Ectodermal cell (in vitro differentiated cells): ENCODE data around the gene ABR.

Source experiments
- H3K27ac ChIP-seq: 2 replicates; pipeline ENCODE4 v1.7.0; 2013; ENCODE audit warnings: mild to moderate bottlenecking, low read depth, low read length; ENCODE audit not compliant: insufficient read depth, poor library complexity, severe bottlenecking
- H3K27me3 ChIP-seq: 2 replicates; pipeline ENCODE4 v1.7.0; 2013; ENCODE audit warnings: mild to moderate bottlenecking, low read length; ENCODE audit not compliant: insufficient read depth, control insufficient read depth, poor library complexity, severe bottlenecking
- H3K36me3 ChIP-seq: one replicate; pipeline ENCODE4 v1.7.0; 2013; ENCODE audit warnings: low read length; ENCODE audit not compliant: control insufficient read depth, insufficient read depth
- H3K4me1 ChIP-seq: one replicate; pipeline ENCODE4 v1.7.0; 2013; ENCODE audit warnings: low read length; ENCODE audit not compliant: control insufficient read depth, insufficient read depth
- H3K4me3 ChIP-seq: 2 replicates; pipeline ENCODE4 v1.7.0; 2013; ENCODE audit warnings: low read depth, low read length, control low read depth; ENCODE audit not compliant: insufficient read depth
- H3K9me3 ChIP-seq: 2 replicates; pipeline ENCODE4 v1.7.0; 2013; ENCODE audit warnings: mild to moderate bottlenecking, low read length, moderate library complexity; ENCODE audit not compliant: control insufficient read depth
- WGBS, 2 experiments: methylation state at CpG; one replicate each; pipeline ENCODE4 v1.1.7; 2013; ENCODE audit warnings: missing lambda C conversion rate in 2 of 2; 5-methylcytosine and 5-hydroxymethylcytosine counted together

The ABR gene

DNA sequence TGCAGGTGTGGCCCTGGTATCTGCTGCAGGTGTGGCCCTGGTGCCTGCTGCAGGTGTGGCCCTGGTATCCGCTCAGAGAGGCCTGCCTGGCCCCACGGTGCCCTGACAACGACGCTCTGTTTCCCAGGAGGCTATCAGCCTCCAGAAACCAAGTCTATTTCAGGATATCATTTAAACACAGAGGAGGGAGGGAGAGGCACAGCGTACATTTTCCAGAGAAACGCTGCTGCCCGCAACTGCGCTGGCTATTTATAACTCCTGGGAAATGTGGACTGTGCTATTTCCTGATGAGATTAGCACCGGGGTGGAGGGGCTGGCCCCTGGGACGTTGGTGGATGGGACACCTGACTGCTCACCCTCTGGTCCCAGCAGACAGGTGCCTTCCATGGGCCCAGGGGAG is 160.3 kb downstream of the ABR start:
- H3K27me3 ChIP-seq, result no peaks in the 10 kb centered on the region
- H3K9me3 ChIP-seq, result no peaks in the 10 kb centered on the region
- 91 to 95% methylated on average over 10 of the region's 10 CpGs for WGBS, 2 experiments
- no peaks in the 10 kb centered on the region for H3K4me1 ChIP-seq
- no peak overlapping the region for H3K4me3 ChIP-seq
- H3K27ac ChIP-seq, result no peak overlapping the region
- H3K36me3 ChIP-seq, result no peaks in the 10 kb centered on the region

DNA sequence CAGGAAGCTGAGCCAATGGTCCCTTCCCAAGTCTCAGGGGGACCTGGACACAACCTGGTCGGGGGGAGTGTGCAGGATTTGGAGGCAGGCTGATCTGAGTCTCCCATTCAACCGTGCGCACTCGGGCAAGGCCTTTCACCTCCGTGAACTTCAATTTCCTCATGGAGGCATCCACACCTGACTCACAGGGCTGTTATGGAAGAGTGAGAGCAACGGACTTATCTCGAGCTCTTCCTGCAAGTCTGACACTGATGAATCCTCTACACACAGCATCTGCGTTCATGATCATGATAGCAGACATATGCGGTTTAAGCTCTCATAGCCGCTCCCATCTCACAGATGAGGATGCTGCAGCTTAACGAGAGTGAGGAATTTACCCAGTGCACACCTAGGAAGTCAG is 161.2 kb downstream of the ABR start:
- WGBS, 2 experiments, result 84 to 86% methylated on average over 11 of the region's 11 CpGs
- Histone ChIP-seq H3K4me3 (no peak overlapping the region), H3K27me3 (no peaks in the 10 kb centered on the region), H3K9me3 (no peaks in the 10 kb centered on the region), H3K27ac (no peak overlapping the region), H3K4me1 (no peaks in the 10 kb centered on the region), H3K36me3 (no peaks in the 10 kb centered on the region)

DNA sequence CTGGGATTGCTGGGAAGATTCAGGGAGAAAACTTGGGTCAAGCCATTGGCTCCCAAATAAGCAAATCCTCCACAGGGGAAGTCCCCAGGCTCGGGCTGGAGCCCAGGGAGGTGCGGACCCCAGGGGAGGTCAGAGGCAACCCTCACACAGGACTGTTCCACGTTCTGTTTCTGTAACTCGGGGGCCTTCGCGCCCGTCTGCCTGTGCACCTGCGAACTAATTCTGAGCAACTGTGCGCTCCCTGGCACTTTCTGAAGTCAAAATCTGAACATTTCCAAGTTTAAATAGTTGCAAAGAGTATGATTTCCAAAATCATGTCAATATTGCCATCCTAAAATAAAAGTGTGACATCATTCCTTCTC is 166.1 kb downstream of the ABR start:
- WGBS, 2 experiments, result 94 to 96% methylated on average over 9 of the region's 9 CpGs
- Histone ChIP-seq H3K27ac (no peak overlapping the region), H3K9me3 (no peaks in the 10 kb centered on the region), H3K4me3 (no peak overlapping the region), H3K27me3 (no peaks in the 10 kb centered on the region), H3K4me1 (no peaks in the 10 kb centered on the region), H3K36me3 (no peaks in the 10 kb centered on the region)

DNA sequence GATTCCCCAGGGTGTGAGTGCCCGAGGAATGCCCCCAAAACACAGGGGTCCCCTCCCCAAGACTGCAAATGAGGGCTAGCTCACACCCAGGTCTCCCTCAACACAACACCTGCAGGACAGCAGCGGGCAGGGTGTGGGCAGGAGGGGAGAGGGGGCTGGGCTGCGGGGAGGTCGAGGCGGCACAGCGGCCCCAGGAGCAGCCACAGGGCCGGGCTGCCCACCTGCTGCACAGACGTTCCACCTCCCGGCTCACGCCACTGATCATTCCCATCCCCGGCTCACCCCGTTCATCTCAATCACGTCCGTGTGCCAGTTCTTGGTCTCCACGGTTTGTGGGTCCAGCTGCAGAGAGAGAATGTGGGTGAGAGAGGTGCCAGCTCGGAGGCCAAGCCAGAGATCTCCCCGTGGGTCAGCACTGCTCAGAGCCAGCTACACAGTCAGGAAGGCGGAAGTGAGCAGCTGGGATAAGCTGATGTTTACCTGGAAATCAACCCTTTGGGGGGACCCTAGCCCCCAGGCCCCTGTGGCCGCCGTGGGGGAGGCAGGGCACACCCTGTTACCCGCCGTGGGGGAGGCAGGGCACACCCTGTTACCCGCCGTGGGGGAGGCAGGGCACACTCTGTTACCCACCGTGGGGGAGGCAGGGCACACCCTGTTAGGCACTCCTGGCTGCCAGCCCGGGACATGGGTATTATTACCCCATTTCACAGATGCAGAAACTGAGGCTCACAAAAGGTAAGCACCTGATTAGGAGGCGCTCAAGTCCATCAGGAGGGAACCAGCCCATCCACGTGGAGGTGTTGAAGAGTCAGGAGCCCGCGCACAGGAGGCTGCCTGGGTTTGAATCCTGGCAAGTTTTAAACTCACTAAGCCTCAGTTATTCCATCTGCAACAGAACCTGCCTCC is 166.7 kb downstream of the ABR start:
- Histone ChIP-seq H3K4me1 (no peaks in the 10 kb centered on the region), H3K27me3 (no peaks in the 10 kb centered on the region), H3K9me3 (no peaks in the 10 kb centered on the region), H3K36me3 (no peaks in the 10 kb centered on the region), H3K27ac (no peak overlapping the region), H3K4me3 (no peak overlapping the region)
- 90% methylated on average over 30 of the region's 30 CpGs for WGBS, 2 experiments

DNA sequence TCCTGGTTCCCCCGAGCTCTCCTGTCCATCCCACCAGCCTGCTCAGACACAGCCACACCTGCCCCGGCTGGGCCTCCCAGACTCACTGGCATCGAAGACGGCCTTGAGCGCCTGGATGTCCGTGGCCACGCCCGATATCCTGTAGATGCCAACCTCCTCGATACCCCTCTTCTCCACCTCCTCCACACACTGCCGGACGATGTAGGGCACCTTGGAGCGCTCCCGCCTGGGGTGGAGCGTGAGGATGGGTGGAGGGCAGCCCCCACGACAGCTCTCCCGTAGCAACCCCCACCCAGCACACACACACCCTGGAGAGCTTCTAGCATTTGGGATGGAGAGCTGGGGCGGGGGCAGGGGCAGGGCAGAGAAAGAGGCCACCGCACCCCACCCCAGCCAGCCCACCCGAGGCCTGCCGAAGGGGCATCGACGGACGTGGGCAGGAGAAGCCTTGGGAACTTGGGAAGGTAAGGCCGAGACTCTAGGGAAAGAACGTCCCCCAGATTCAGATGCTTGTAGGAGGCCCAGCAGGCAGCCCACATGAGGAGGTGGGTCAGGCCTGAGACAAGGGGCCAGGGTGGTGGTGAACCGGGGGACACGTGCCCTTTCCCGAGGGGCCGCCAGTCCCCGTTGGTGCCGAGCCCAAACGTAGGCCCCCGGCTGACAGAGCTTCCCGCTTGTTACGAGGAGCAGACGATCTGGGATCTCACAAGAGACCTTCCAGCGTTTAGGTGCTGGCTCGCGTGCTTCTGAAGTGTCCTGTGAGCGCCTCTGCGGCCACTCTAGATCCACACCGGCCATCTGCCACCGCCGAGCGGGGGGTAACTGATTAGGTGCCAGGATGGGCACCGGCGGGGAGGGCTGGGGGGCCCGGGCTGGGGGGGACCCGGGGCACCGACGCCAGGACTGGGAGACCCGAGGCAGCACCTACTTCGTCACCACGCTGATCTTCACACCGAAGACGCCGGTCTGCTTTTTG is 167.7 kb downstream of the ABR start:
- Histone ChIP-seq H3K9me3 (no peaks in the 10 kb centered on the region), H3K4me3 (no peak overlapping the region)
- 94 to 95% methylated on average over 57 of the region's 57 CpGs for WGBS, 2 experiments

DNA sequence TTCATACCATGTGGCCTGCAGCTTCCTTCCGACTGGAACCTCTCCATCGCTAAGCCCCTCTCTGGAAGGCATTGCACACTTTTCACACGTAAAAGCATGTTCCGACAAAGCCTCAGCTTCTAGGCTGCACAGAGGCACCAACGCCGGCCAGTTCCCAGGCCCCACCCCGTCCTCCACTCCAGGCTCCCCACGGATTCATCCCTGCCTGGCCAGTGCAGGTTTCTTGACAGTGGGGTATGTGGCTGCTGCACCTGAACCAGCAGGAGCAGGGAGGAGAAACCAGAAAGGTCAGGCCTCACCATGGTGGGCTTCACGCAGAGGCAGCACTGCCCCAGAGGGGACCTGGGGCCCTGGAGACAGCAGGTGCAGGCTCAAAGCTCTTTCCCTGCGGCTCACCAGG is 168.6 kb downstream of the ABR start:
- WGBS, 2 experiments, result 90% methylated on average over 10 of the region's 10 CpGs
- Histone ChIP-seq H3K4me1 (no peaks in the 10 kb centered on the region), H3K9me3 (no peaks in the 10 kb centered on the region), H3K36me3 (no peaks in the 10 kb centered on the region), H3K27me3 (no peaks in the 10 kb centered on the region), H3K4me3 (no peak overlapping the region), H3K27ac (no peak overlapping the region)

More for the DNA sequence above, 167.7 kb downstream of the ABR start:
- Histone ChIP-seq H3K27me3 (no peaks in the 10 kb centered on the region), H3K4me1 (no peaks in the 10 kb centered on the region), H3K27ac (no peak overlapping the region), H3K36me3 (no peaks in the 10 kb centered on the region)

DNA sequence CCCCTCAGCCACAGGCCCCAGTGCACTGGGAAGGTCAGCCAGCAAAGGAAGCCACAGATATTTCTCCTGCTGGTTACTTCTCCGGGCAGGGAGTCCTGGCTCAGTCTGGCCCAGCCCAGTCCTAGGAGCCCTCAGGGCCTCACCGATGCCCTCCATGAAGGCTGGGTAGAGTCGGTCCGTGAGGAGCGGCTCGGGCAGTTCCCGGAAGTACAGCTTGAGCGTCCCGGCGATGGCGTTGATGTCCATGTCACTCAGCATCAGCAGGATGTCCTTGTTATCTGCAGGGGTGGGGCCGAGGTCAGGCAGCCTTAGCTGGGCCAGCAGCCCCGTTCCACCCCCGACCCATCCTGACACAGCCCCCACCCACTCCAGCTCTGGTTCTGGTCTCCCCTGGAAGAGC is 169.2 kb downstream of the ABR start:
- no peaks in the 10 kb centered on the region for H3K27me3 ChIP-seq
- 93% methylated on average over 14 of the region's 14 CpGs for WGBS, 2 experiments

DNA sequence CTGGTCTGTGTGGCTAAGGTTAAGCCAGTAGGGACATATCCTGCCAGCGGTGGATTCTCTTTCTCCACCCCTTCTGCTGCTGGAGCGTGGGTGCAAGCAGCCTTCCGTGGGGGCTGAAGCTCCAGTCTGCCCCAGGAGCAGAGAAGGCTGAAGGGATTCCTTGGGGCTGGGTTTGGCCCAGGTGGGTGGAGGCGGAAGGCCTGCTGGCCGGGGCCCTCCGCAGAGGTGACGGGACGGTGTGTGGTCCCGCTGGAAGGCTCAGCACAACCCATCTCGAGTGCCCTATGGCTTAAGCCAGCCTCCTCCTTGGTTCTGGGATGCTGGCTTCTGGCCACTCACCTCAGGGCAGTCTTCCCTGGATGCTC is 169.7 kb downstream of the ABR start:
- H3K27ac ChIP-seq, result no peak overlapping the region
- H3K36me3 ChIP-seq, result no peaks in the 10 kb centered on the region
- no peaks in the 10 kb centered on the region for H3K9me3 ChIP-seq
- H3K27me3 ChIP-seq, result no peaks in the 10 kb centered on the region
- H3K4me1 ChIP-seq, result no peaks in the 10 kb centered on the region
- no peak overlapping the region for H3K4me3 ChIP-seq
- WGBS, 2 experiments, result 92% methylated on average over 10 of the region's 10 CpGs

More for the DNA sequence above, 169.2 kb downstream of the ABR start:
- no peak overlapping the region for H3K27ac ChIP-seq
- no peaks in the 10 kb centered on the region for H3K36me3 ChIP-seq
- H3K4me3 ChIP-seq, result no peak overlapping the region
- H3K9me3 ChIP-seq, result no peaks in the 10 kb centered on the region
- H3K4me1 ChIP-seq, result no peaks in the 10 kb centered on the region

DNA sequence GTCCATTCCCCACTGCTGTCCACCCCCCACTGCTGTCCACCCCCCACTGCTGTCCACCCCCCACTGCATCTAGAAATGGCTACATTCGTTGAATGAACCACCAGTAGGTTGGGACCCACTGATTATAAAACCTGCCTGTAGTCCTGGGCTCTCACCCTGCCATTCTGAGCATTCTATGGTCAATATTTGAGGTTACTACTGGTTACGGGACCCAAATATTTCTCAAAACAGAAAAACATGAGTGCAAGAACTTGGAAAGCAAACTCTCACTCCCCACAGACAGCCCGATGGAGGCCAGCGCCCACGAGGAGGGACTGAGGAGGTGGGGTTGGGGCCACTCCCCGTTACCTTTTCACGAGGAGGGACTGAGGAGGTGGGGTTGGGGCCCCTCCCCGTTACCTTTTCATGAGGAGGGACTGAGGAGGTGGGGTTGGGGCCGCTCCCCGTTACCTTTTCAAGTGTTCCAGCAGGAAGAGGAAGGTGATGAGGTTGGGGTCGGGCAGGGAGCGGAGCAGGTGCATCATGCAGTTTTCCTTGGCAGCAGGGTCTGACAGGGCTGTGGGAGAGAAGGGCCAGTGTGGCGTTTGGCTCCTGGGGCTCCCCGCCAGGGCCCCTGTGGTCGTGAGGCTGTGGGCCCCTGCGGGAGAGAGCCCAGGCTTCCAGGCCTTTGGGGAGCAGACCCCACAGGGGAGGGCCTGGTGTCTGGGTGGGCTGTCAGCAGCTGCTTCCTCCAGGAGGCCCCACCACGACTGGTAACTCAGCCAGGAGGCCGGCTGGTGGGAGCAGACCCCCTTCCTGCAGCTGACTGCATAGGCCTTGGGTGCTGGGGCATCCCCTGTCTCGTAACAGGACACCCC is 170.3 kb downstream of the ABR start:
- Histone ChIP-seq H3K4me3 (no peak overlapping the region), H3K27me3 (no peaks in the 10 kb centered on the region), H3K4me1 (no peaks in the 10 kb centered on the region), H3K9me3 (no peaks in the 10 kb centered on the region), H3K36me3 (no peaks in the 10 kb centered on the region), H3K27ac (no peak overlapping the region)
- 87 to 90% methylated on average over 19 of the region's 19 CpGs for WGBS, 2 experiments
